ENCODE measurements around the gene EIF1B. TPM values are rescaled to one million over a fixed set of nuclear protein-coding genes. Genes with fewer than 3 reads are reported as not detected.
A peak's percentile ranks its signal among the peaks of the same experiment; 100 is the strongest.

The EIF1B gene
- total and polyA plus RNA-seq, 2 of the 13 experiments (the other 11 are each of a cell fraction or from before 2014, with no cell fraction given): 12.7 to 29.1 TPM

- TF ChIP-seq HOXA3 (CRISPR knock-in tag; IDR thresholded peaks at IDR 0.05) (no peak), ZNF33B (CRISPR knock-in tag; IDR thresholded peaks at IDR 0.05) (no peak), KMT2B (CRISPR knock-in tag; IDR thresholded peaks at IDR 0.05) (no peak; the same call in 1 of the 2 replicates), TAF15 (IDR thresholded peaks at IDR 0.05; ENCODE audit: low read depth, low read length, poor library complexity, severe bottlenecking) (no peak), ZFP90 (CRISPR knock-in tag; IDR thresholded peaks at IDR 0.05; ENCODE audit: borderline replicate concordance) (no peak), PAWR (CRISPR knock-in tag; IDR thresholded peaks at IDR 0.05; ENCODE audit: borderline replicate concordance) (no peak), PAXIP1 (CRISPR knock-in tag; conservative IDR thresholded peaks at IDR 0.05) (0 out of 2 replicates have a peak, but pooled peaks have one; percentile 19), TGIF2 (CRISPR knock-in tag; IDR thresholded peaks at IDR 0.05) (peak; percentile 55; the same call in 1 of the 2 replicates), CREM (IDR thresholded peaks at IDR 0.05) (no peak), CREM (CRISPR knock-in tag; IDR thresholded peaks at IDR 0.05) (no peak), SRSF9 (IDR thresholded peaks at IDR 0.05; ENCODE audit: borderline replicate concordance, insufficient read depth, low read depth, low read length, poor library complexity, severe bottlenecking) (no peak), ATF7 (IDR thresholded peaks at IDR 0.05) (no peak), ATF7 (CRISPR knock-in tag; IDR thresholded peaks at IDR 0.05) (no peak), CEBPG (CRISPR knock-in tag; IDR thresholded peaks at IDR 0.05) (no peak), ISX (CRISPR knock-in tag; conservative IDR thresholded peaks at IDR 0.05) (no peak), KDM1A (CRISPR knock-in tag; IDR thresholded peaks at IDR 0.05) (no peak), ZNF333 (CRISPR knock-in tag; IDR thresholded peaks at IDR 0.05; ENCODE audit: borderline replicate concordance) (no peak; the same call in 1 of the 2 replicates), ZBTB49 (CRISPR knock-in tag; IDR thresholded peaks at IDR 0.05; ENCODE audit: borderline replicate concordance) (no peak), HOXA5 (CRISPR knock-in tag; IDR thresholded peaks at IDR 0.05) (no peak), FOXJ3 (CRISPR knock-in tag; IDR thresholded peaks at IDR 0.05; ENCODE audit: borderline replicate concordance) (no peak), KLF11 (CRISPR knock-in tag; IDR thresholded peaks at IDR 0.05) (no peak), POGZ (CRISPR knock-in tag; IDR thresholded peaks at IDR 0.05) (0 out of 2 replicates have a peak, but pooled peaks have one; percentile 2), ZNF576 (CRISPR knock-in tag; IDR thresholded peaks at IDR 0.05) (no peak), IRF9 (CRISPR knock-in tag; IDR thresholded peaks at IDR 0.05; ENCODE audit: borderline replicate concordance) (no peak)
These were observed 603 bp downstream of the EIF1B start (continued) for GRCh38 chr3:40309925-40310695.

All from HepG2 (cell line).